PC-9 (cell line): Measurements from ENCODE around the gene ENDOG. TPM values are rescaled to one million over a fixed set of nuclear protein-coding genes. Genes with fewer than 3 reads are reported as not detected.

ENCODE experiments used
- BruUV-seq: library from RNA; stranded (reverse); fragments of 400-500 nt; replicated peaks from 2 replicates; lab custom pipeline; 2021; lab: Mats Ljungman, UMichigan
- CTCF ChIA-PET: fragments of 300-600 bp; sonication (Branson Sonifier 250); formaldehyde crosslinking; loops from one replicate; lab custom pipeline; 2022; ENCODE audit warnings: antibody characterized with exemption; lab: Charles Lee
- POLR2A ChIA-PET: fragments of 300-600 bp; sonication (Branson Sonifier 250); formaldehyde crosslinking; loops from one replicate; lab custom pipeline; 2022; ENCODE audit warnings: antibody characterized with exemption; ENCODE audit not compliant: unreplicated experiment; lab: Charles Lee
- DNase-seq, 2 experiments: peaks; one replicate each; pipeline versions ENCODE4 v3.0.0 to v3.0.0-alpha.2; 2015 to 2022; ENCODE audit warnings: mixed read lengths in 1 of 2
- H2AFZ ChIP-seq: fragments of 200-600 bp; sonication (generic); 2 replicates; pipeline ENCODE4 v1.8.1; 2017; ENCODE audit warnings: antibody characterized with exemption
- H3F3A ChIP-seq: fragments of 200-600 bp; sonication (generic); 2 replicates; pipeline ENCODE4 v1.8.1; 2017; ENCODE audit warnings: antibody characterized with exemption, mild to moderate bottlenecking, low read depth; ENCODE audit not compliant: insufficient read depth
- H3K27ac ChIP-seq: fragments of 200-600 bp; sonication (generic); 2 replicates; pipeline ENCODE4 v1.6.1; 2016; ENCODE audit warnings: mixed run types
- H3K27me3 ChIP-seq: fragments of 200-600 bp; sonication (generic); 2 replicates; pipeline ENCODE4 v1.6.1; 2016; ENCODE audit warnings: low read depth, mixed run types; ENCODE audit not compliant: insufficient read depth
- H3K36me3 ChIP-seq: fragments of 200-600 bp; sonication (generic); 2 replicates; pipeline ENCODE4 v1.6.1; 2016; ENCODE audit warnings: low read depth, mixed run types
- H3K4me1 ChIP-seq: fragments of 200-600 bp; sonication (generic); replicated peaks from 2 replicates; pipeline ENCODE4 v1.6.1; 2016; ENCODE audit warnings: mixed run types; ENCODE audit not compliant: insufficient read depth
- H3K4me2 ChIP-seq: fragments of 200-600 bp; sonication (generic); 2 replicates; pipeline ENCODE4 v1.6.1; 2017; ENCODE audit warnings: mixed run types
- H3K4me3 ChIP-seq: fragments of 200-600 bp; sonication (generic); 2 replicates; pipeline ENCODE4 v1.6.1; 2016; ENCODE audit warnings: mixed run types
- H3K79me2 ChIP-seq: fragments of 200-600 bp; sonication (generic); 2 replicates; pipeline ENCODE4 v1.6.1; 2017; ENCODE audit warnings: low read depth, mixed run types
- H3K9me2 ChIP-seq: fragments of 200-600 bp; sonication (generic); 2 replicates; pipeline ENCODE4 v1.8.1; 2017; ENCODE audit warnings: mild to moderate bottlenecking; ENCODE audit not compliant: insufficient read depth
- H3K9me3 ChIP-seq: fragments of 200-600 bp; sonication (generic); 2 replicates; pipeline ENCODE4 v1.8.1; 2016; ENCODE audit warnings: low read depth; ENCODE audit not compliant: insufficient read depth
- H4K20me1 ChIP-seq: fragments of 200-600 bp; sonication (generic); 2 replicates; pipeline ENCODE4 v1.8.1; 2017; ENCODE audit not compliant: insufficient read depth
- CTCF ChIP-seq: fragments of 200-600 bp; sonication (generic); conservative IDR thresholded peaks from 2 replicates; pipeline ENCODE4 v1.6.1; 2017; ENCODE audit warnings: mixed run types, antibody characterized with exemption, mild to moderate bottlenecking, moderate library complexity
- EZH2 ChIP-seq: fragments of 200-600 bp; sonication (generic); IDR thresholded peaks from 2 replicates; pipeline ENCODE4 v1.8.0; 2017; ENCODE audit warnings: antibody characterized with exemption, low read depth
- intact Hi-C: fragments of 100-400 bp; cut with micrococcal nuclease; formaldehyde crosslinking; loops from one replicate; pipeline ENCODE4 v1.10.0; 2022; ENCODE audit not compliant: unreplicated experiment
- total RNA-seq: library from RNA; stranded (reverse); gene quantifications from 2 replicates; pipeline ENCODE4 v1.2.3, GENCODE V29; 2021

ENDOG gene
- total RNA-seq, 1 experiment from 2014 or later: 28.6 TPM

GRCh38 chr9:128822407-128823042, 4.2 kb downstream of the ENDOG start:
- BruUV-seq: no TSS peak
- no peaks in the 10 kb centered on the region; the same call in 1 of the 2 replicates for H3K36me3 ChIP-seq
- H3K9me3 ChIP-seq: no peaks in the 10 kb centered on the region
- H3K27ac ChIP-seq: no peak overlapping the region
- no peak overlapping the region for H2AFZ ChIP-seq
- no peaks in the 10 kb centered on the region for H3K27me3 ChIP-seq
- TF ChIP-seq CTCF: no peak
- intact Hi-C loops: no loop called here
- peaks cover 7% of the 10 kb centered on the region; the same call in 1 of the 2 replicates for H3K4me1 ChIP-seq
- peaks cover 10% of the 10 kb centered on the region; the same call in 1 of the 2 replicates for H3F3A ChIP-seq
- peaks cover 5% of the 10 kb centered on the region; the same call in 1 of the 2 replicates for H4K20me1 ChIP-seq
- ChIA-PET CTCF (no interaction called here), POLR2A (interaction anchor here (0.6 kb wide), 1 partner anchor 102 kb away, joined by 3 read pairs; no protein-coding TSS in a partner anchor)
- no peaks in the 10 kb centered on the region for H3K9me2 ChIP-seq
- no peak overlapping the region for H3K4me3 ChIP-seq
- no peaks in the 10 kb centered on the region for H3K79me2 ChIP-seq
- no peak overlapping the region for H3K4me2 ChIP-seq
- no peak for DNase-seq

GRCh38 chr9:128823362-128823902, 5.1 kb downstream of the ENDOG start:
- DNase-seq: no peak
- Histone ChIP-seq H3K36me3 (no peaks in the 10 kb centered on the region; the same call in 1 of the 2 replicates), H3K4me1 (peaks cover 12% of the 10 kb centered on the region), H3K27me3 (no peaks in the 10 kb centered on the region), H3K79me2 (peaks cover 4% of the 10 kb centered on the region), H3K9me3 (no peaks in the 10 kb centered on the region), H3K9me2 (no peaks in the 10 kb centered on the region), H3F3A (peaks cover 10% of the 10 kb centered on the region; the same call in 1 of the 2 replicates), H3K4me2 (no peak overlapping the region), H4K20me1 (peaks cover 5% of the 10 kb centered on the region; the same call in 1 of the 2 replicates), H2AFZ (no peak overlapping the region), H3K27ac (no peak overlapping the region), H3K4me3 (no peak overlapping the region)
- no TSS peak for BruUV-seq
- intact Hi-C loops: no loop called here
- TF ChIP-seq EZH2 (no peak), CTCF (no peak)
- ChIA-PET CTCF (no interaction called here), POLR2A (interaction anchor here (0.6 kb wide), 1 partner anchor 35 kb away, joined by 4 read pairs; no protein-coding TSS in a partner anchor)

DNA sequence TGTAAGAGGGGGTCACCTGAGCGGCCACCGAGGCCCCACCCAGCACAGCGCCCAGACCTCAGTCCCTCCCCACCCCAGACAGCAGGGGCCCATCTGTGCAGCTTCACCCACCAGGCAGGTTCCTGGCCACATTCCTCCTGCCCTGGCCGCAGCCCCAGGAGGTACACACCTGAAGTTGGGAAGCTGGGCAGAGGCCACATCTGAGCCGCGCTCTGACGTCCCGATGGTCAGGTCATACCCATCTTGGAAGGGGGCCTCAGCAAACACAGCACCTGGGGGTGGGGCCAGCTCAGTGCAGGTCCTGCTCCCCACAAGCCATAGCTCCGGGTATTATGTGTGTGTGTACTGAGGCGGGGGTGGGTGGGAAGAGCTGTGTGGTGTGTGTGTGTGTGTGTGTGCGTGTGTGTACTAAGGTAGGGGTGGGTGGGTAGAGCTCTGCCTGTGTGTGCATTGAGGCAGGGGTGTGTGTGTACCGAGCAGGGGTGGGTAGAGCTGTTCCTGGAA, 5.7 kb downstream of the ENDOG start:
- CTCF ChIA-PET: interaction anchor here (0.5 kb wide), 1 partner anchor 180 kb away, joined by 8 read pairs; no protein-coding TSS in a partner anchor

More for the DNA sequence above, 5.7 kb downstream of the ENDOG start:
- Histone ChIP-seq H3K4me1 (peaks cover 16% of the 10 kb centered on the region), H2AFZ (no peak overlapping the region), H3K9me3 (no peaks in the 10 kb centered on the region), H3K27me3 (no peaks in the 10 kb centered on the region), H3K36me3 (no peaks in the 10 kb centered on the region; the same call in 1 of the 2 replicates), H3K9me2 (no peaks in the 10 kb centered on the region), H3K4me3 (no peak overlapping the region), H3K4me2 (no peak overlapping the region), H3K79me2 (peaks cover 10% of the 10 kb centered on the region), H3K27ac (no peak overlapping the region), H4K20me1 (peaks cover 5% of the 10 kb centered on the region; the same call in 1 of the 2 replicates), H3F3A (peaks cover 10% of the 10 kb centered on the region; the same call in 1 of the 2 replicates)
- POLR2A ChIA-PET: interaction anchor here (0.6 kb wide), 1 partner anchor 35 kb away, joined by 4 read pairs; no protein-coding TSS in a partner anchor
- BruUV-seq: no TSS peak
- intact Hi-C loops: no loop called here
- no peak for DNase-seq
- TF ChIP-seq EZH2 (no peak), CTCF (no peak)
